HepG2 (cell line): ENCODE data around the gene ATRNL1. TPM values are rescaled to one million over a fixed set of nuclear protein-coding genes. Genes with fewer than 3 reads are reported as not detected.

Source experiments
- ATAC-seq: fragments of 200-7000 bp; cut with Tn5 transposase; 3 replicates; pipeline ENCODE4 v1.9.1; 2020; ENCODE audit warnings: mild to moderate bottlenecking, moderate library complexity
- BruUV-seq: library from RNA; stranded (reverse); fragments of 400-500 nt; replicated peaks from 2 replicates; lab custom pipeline; 2021; lab: Mats Ljungman, UMichigan
- CTCF ChIA-PET: fragments of 300-600 bp; formaldehyde crosslinking; extraction: SDS; loops from one replicate; lab custom pipeline; 2021; ENCODE audit warnings: low total read pairs, inconsistent platforms, low intra/inter-chr PET ratio; lab: Yijun Ruan, JAX
- POLR2A ChIA-PET: fragments of 350-600 bp; sonication (Branson Sonifier 250); formaldehyde crosslinking; loops from one replicate; lab custom pipeline; 2020; ENCODE audit warnings: antibody characterized with exemption, inconsistent platforms; lab: Yijun Ruan, JAX
- DNase-seq: peaks from one replicate; pipeline ENCODE4 v3.0.0-alpha.2; 2015; ENCODE audit warnings: low spot score
- FAIRE-seq: peaks from 3 replicates; lab custom pipeline; 2011; peaks lifted over from hg19 to GRCh38; lab: Jason Lieb, UNC
- H2AFZ ChIP-seq: one replicate; pipeline ENCODE4 v1.6.1; 2011; ENCODE audit warnings: low read length, inconsistent platforms
- H3K27ac ChIP-seq: fragments of 300-600 bp; 3 replicates; pipeline ENCODE4 v1.8.0; 2011; ENCODE audit warnings: mixed run types, mild to moderate bottlenecking, mixed read lengths, low read length, inconsistent platforms; ENCODE audit not compliant: insufficient read depth; ENCODE audit errors: extremely low read length
- H3K27me3 ChIP-seq, 2 experiments: fragments of 200-600 bp in 1 of 2; 2 replicates in 1 of 2; 3 replicates in 1 of 2; pipeline versions ENCODE4 v1.6.0 to v1.8.0; 2011; ENCODE audit warnings: low read length in 2 of 2, mild to moderate bottlenecking in 2 of 2, moderate library complexity in 2 of 2, inconsistent platforms in 1 of 2; ENCODE audit not compliant: insufficient read depth in 2 of 2, control insufficient read depth in 1 of 2
- H3K36me3 ChIP-seq, 2 experiments: fragments of 200-600 bp in 1 of 2; replicated peaks in 1 of 2; 2 replicates in 1 of 2; 3 replicates in 1 of 2; pipeline versions ENCODE4 v1.5.1 to v1.8.0; 2011; ENCODE audit warnings: low read length in 2 of 2, inconsistent platforms in 1 of 2; ENCODE audit not compliant: insufficient read depth in 2 of 2, control insufficient read depth in 1 of 2
- H3K4me1 ChIP-seq: 2 replicates; pipeline ENCODE4 v1.5.1; 2012; ENCODE audit warnings: low read length, inconsistent platforms; ENCODE audit not compliant: insufficient read depth
- H3K4me2 ChIP-seq: 2 replicates; pipeline ENCODE4 v1.6.0; 2011; ENCODE audit warnings: low read depth, low read length, inconsistent platforms
- H3K4me3 ChIP-seq, 3 experiments: fragments of 200-600 bp in 1 of 3; sonication (generic), shearing (Covaris generic) in 1 of 3; replicated peaks in 1 of 3; 2 replicates each; pipeline ENCODE4 v1.5.1; 2011 to 2016; ENCODE audit warnings: low read length in 3 of 3, inconsistent platforms in 2 of 3, low read depth in 2 of 3, mild to moderate bottlenecking in 2 of 3, control low read depth in 1 of 3, mixed read lengths in 1 of 3; ENCODE audit not compliant: insufficient read depth in 1 of 3
- H3K79me2 ChIP-seq: one replicate; pipeline ENCODE4 v1.6.1; 2011; ENCODE audit warnings: low read length, inconsistent platforms; ENCODE audit not compliant: insufficient read depth
- H3K9ac ChIP-seq: 2 replicates; pipeline ENCODE4 v1.6.0; 2011; ENCODE audit warnings: mild to moderate bottlenecking, low read depth, low read length, inconsistent platforms; ENCODE audit not compliant: insufficient read depth
- H3K9me3 ChIP-seq: 2 replicates; pipeline ENCODE4 v1.5.1; 2012; ENCODE audit warnings: mild to moderate bottlenecking, low read length
- H4K20me1 ChIP-seq: 2 replicates; pipeline ENCODE4 v1.6.0; 2011; ENCODE audit warnings: inconsistent platforms, mild to moderate bottlenecking, low read length, moderate library complexity; ENCODE audit not compliant: insufficient read depth
- FOXO1 ChIP-seq: sonication (generic); formaldehyde crosslinking; IDR thresholded peaks from 2 replicates; pipeline ENCODE4 v1.4.0; 2020; ENCODE audit warnings: missing genetic modification reagents
- NFYB ChIP-seq: sonication (generic); formaldehyde crosslinking; IDR thresholded peaks from 2 replicates; pipeline ENCODE4 v1.4.0; 2020; ENCODE audit warnings: missing genetic modification reagents
- RARA ChIP-seq: IDR thresholded peaks from 2 replicates; pipeline ENCODE4 v1.6.1; 2016; ENCODE audit warnings: missing genetic modification reagents, missing compliant biosample characterization
- RFXAP ChIP-seq: sonication (generic); formaldehyde crosslinking; IDR thresholded peaks from 2 replicates; pipeline ENCODE4 v1.4.0; 2020; ENCODE audit warnings: missing genetic modification reagents, borderline replicate concordance
- SOX6 ChIP-seq, 2 experiments: fragments of 450-650 bp in 1 of 2; sonication (generic) in 1 of 2; formaldehyde crosslinking in 1 of 2; IDR thresholded peaks; 2 replicates each; pipeline versions ENCODE4 v1.4.0 to v1.6.1; 2017 to 2020; ENCODE audit warnings: antibody characterized with exemption in 1 of 2, mild to moderate bottlenecking in 1 of 2, missing genetic modification reagents in 1 of 2
- SPEN ChIP-seq: sonication (generic); formaldehyde crosslinking; IDR thresholded peaks from 2 replicates; pipeline ENCODE4 v1.5.1; 2020; ENCODE audit warnings: low read depth, mild to moderate bottlenecking, missing genetic modification reagents
- SRSF1 ChIP-seq: fragments of 200-400 bp; formaldehyde crosslinking; optimal IDR thresholded peaks from 2 replicates; pipeline ENCODE3; 2017; ENCODE audit warnings: mild to moderate bottlenecking, low read depth, low read length, moderate library complexity
- SSRP1 ChIP-seq: IDR thresholded peaks from 2 replicates; pipeline ENCODE4 v1.6.1; 2016; ENCODE audit warnings: control low read depth
- THAP11 ChIP-seq: IDR thresholded peaks from 2 replicates; pipeline ENCODE4 v1.6.1; 2016; ENCODE audit warnings: missing biosample characterization, missing genetic modification reagents
- YEATS2 ChIP-seq: sonication (generic); formaldehyde crosslinking; IDR thresholded peaks from 2 replicates; pipeline ENCODE4 v1.4.0; 2020; ENCODE audit warnings: missing genetic modification reagents, borderline replicate concordance
- ZFP82 ChIP-seq: sonication (generic); formaldehyde crosslinking; IDR thresholded peaks from 2 replicates; pipeline ENCODE4 v1.5.1; 2020; ENCODE audit warnings: mild to moderate bottlenecking, missing genetic modification reagents, borderline replicate concordance
- ZNF124 ChIP-seq: sonication (generic); formaldehyde crosslinking; IDR thresholded peaks from 2 replicates; pipeline ENCODE4 v1.4.0; 2020; ENCODE audit warnings: missing genetic modification reagents
- ZNF232 ChIP-seq: sonication (generic); formaldehyde crosslinking; IDR thresholded peaks from 2 replicates; pipeline ENCODE4 v1.4.0; 2020; ENCODE audit warnings: missing genetic modification reagents, borderline replicate concordance
- ZNF326 ChIP-seq: sonication (generic); formaldehyde crosslinking; IDR thresholded peaks from 2 replicates; pipeline ENCODE4 v1.4.0; 2020; ENCODE audit warnings: missing genetic modification reagents, borderline replicate concordance
- ZNF441 ChIP-seq: sonication (generic); formaldehyde crosslinking; IDR thresholded peaks from 2 replicates; pipeline ENCODE4 v1.7.0; 2021; ENCODE audit warnings: missing genetic modification reagents, borderline replicate concordance
- WGBS: methylation state at CpG from one replicate; pipeline ENCODE4 v1.1.6; 2017; ENCODE audit warnings: low lambda C conversion rate; 5-methylcytosine and 5-hydroxymethylcytosine counted together
- in situ Hi-C: cut with HindIII; loops from 2 replicates; pipeline ENCODE4 v1.10.0; 2017; ENCODE audit warnings: low pct_unique_long_range_greater_than_20kb; ENCODE audit not compliant: extremely low pct_ligation_motif_present
- intact Hi-C: fragments of 100-400 bp; cut with micrococcal nuclease; formaldehyde crosslinking; loops from one replicate; pipeline ENCODE4 v1.10.0; 2022; ENCODE audit not compliant: unreplicated experiment
- polyA plus RNA-seq, 8 experiments: library from polyadenylated mRNA; depleted of rRNA in 3 of 8; stranded (reverse) in 7 of 8; unstranded in 1 of 8; fragments of >200 nt; fragmentation: Illumina TruSeq in 4 of 8; extraction: Trizol in 4 of 8; gene quantifications; 2 replicates each; pipeline versions ENCODE4 v1.2.1 to v1.2.3, GENCODE V29; 2011 to 2016; ENCODE audit warnings: low read depth in 4 of 8, missing spikeins in 1 of 8, mixed read lengths in 1 of 8; ENCODE audit not compliant: insufficient read depth in 1 of 8
- total RNA-seq, 5 experiments: library from RNA; depleted of rRNA; stranded (reverse); fragments of >200 nt; fragmentation: Illumina TruSeq; extraction: Trizol; gene quantifications; 2 replicates each; pipeline ENCODE4 v1.2.3, GENCODE V29; 2016; ENCODE audit warnings: low read depth in 1 of 5
- TF ChIP-seq, protein P1 (sequence below): IDR thresholded peaks from 2 replicates; pipeline ENCODE4 v1.6.1; 2012; ENCODE audit warnings: low read length, improper control_type of control experiment
- TF ChIP-seq, protein P2 (sequence below), 2 experiments: IDR thresholded peaks; 2 replicates each; pipeline ENCODE4 v1.6.1; 2011 to 2012; ENCODE audit warnings: low read length in 2 of 2, borderline replicate concordance in 1 of 2, low read depth in 1 of 2, mild to moderate bottlenecking in 1 of 2, moderate library complexity in 1 of 2
- TF ChIP-seq, protein P3 (sequence below): sonication (generic); formaldehyde crosslinking; IDR thresholded peaks from 2 replicates; pipeline ENCODE4 v1.4.0; 2020; ENCODE audit warnings: missing genetic modification reagents; ENCODE audit errors: not compliant biosample characterization

ATRNL1 gene
- total and polyA plus RNA-seq, 2 of the 13 experiments (the other 11 are each of a cell fraction or from before 2014, with no cell fraction given) = 0.04 TPM; not detected in 1

DNA sequence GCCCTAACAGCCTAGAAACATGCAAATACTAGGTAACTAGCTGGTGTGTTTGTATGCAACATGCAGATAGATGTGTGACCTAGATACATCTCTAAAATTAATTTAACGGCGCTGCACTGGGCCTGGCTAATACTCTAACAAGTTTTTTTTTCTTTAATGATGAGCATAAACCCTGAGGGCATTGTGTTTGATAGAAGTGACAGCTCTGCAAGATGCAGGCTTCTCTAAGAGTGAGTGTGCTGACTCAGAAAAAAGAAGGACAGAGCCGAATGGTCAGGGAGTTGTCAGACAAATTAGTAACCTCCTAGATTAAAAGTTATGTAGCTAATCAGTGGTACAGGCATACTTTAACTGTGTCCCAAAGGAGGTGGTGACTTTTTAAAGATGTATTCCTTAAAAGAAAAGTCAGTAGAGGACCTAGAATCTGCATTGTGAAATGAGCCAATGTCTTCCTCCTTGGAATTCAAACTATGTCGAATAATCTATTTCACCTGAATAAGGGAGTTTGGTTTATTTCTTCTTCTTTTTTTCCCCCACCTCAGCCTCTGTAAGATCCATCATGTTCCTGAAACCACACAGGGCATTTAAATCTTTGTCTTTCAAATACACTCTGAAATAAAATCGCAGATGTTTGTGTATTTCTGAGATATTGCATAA, 864.7 kb downstream of the ATRNL1 start:
- 15% methylated on average over 5 of the region's 5 CpGs for WGBS
- ATAC-seq = no peak
- Histone ChIP-seq H4K20me1 (no peaks in the 10 kb centered on the region), H3K9me3 (no peaks in the 10 kb centered on the region), H3K4me2 (no peak overlapping the region), H3K9ac (no peak overlapping the region), H3K27ac (no peak overlapping the region), H3K4me1 (no peaks in the 10 kb centered on the region), H3K4me3 (no peak overlapping the region), H2AFZ (no peak overlapping the region), H3K36me3 (no peaks in the 10 kb centered on the region), H3K79me2 (no peaks in the 10 kb centered on the region), H3K27me3 (no peaks in the 10 kb centered on the region)
- intact Hi-C loops (no loop called here), in situ Hi-C loops (no loop called here)
- ChIA-PET CTCF (no interaction called here), POLR2A (no interaction called here)
- no peak for FAIRE-seq
- no TSS peak for BruUV-seq
- DNase-seq = no peak
- TF ChIP-seq, protein P1, sequence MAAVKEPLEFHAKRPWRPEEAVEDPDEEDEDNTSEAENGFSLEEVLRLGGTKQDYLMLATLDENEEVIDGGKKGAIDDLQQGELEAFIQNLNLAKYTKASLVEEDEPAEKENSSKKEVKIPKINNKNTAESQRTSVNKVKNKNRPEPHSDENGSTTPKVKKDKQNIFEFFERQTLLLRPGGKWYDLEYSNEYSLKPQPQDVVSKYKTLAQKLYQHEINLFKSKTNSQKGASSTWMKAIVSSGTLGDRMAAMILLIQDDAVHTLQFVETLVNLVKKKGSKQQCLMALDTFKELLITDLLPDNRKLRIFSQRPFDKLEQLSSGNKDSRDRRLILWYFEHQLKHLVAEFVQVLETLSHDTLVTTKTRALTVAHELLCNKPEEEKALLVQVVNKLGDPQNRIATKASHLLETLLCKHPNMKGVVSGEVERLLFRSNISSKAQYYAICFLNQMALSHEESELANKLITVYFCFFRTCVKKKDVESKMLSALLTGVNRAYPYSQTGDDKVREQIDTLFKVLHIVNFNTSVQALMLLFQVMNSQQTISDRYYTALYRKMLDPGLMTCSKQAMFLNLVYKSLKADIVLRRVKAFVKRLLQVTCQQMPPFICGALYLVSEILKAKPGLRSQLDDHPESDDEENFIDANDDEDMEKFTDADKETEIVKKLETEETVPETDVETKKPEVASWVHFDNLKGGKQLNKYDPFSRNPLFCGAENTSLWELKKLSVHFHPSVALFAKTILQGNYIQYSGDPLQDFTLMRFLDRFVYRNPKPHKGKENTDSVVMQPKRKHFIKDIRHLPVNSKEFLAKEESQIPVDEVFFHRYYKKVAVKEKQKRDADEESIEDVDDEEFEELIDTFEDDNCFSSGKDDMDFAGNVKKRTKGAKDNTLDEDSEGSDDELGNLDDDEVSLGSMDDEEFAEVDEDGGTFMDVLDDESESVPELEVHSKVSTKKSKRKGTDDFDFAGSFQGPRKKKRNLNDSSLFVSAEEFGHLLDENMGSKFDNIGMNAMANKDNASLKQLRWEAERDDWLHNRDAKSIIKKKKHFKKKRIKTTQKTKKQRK = no peak
- no peak for TF ChIP-seq RFXAP (CRISPR knock-in tag)
- TF ChIP-seq ZNF124 = no peak
- no peak for TF ChIP-seq ZNF441
- TF ChIP-seq SSRP1 (CRISPR knock-in tag) = no peak
- no peak for TF ChIP-seq RARA (CRISPR knock-in tag)
- TF ChIP-seq ZNF326 (CRISPR knock-in tag) = no peak
- TF ChIP-seq FOXO1 (CRISPR knock-in tag) = no peak
- TF ChIP-seq, protein P2, sequence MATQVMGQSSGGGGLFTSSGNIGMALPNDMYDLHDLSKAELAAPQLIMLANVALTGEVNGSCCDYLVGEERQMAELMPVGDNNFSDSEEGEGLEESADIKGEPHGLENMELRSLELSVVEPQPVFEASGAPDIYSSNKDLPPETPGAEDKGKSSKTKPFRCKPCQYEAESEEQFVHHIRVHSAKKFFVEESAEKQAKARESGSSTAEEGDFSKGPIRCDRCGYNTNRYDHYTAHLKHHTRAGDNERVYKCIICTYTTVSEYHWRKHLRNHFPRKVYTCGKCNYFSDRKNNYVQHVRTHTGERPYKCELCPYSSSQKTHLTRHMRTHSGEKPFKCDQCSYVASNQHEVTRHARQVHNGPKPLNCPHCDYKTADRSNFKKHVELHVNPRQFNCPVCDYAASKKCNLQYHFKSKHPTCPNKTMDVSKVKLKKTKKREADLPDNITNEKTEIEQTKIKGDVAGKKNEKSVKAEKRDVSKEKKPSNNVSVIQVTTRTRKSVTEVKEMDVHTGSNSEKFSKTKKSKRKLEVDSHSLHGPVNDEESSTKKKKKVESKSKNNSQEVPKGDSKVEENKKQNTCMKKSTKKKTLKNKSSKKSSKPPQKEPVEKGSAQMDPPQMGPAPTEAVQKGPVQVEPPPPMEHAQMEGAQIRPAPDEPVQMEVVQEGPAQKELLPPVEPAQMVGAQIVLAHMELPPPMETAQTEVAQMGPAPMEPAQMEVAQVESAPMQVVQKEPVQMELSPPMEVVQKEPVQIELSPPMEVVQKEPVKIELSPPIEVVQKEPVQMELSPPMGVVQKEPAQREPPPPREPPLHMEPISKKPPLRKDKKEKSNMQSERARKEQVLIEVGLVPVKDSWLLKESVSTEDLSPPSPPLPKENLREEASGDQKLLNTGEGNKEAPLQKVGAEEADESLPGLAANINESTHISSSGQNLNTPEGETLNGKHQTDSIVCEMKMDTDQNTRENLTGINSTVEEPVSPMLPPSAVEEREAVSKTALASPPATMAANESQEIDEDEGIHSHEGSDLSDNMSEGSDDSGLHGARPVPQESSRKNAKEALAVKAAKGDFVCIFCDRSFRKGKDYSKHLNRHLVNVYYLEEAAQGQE (IDR thresholded peaks at IDR 0.05; ENCODE audit: borderline replicate concordance in 1 of 2, low read depth in 1 of 2, low read length in 2 of 2) = no peak
- no peak for TF ChIP-seq THAP11 (CRISPR knock-in tag)
- TF ChIP-seq NFYB (CRISPR knock-in tag) = no peak
- TF ChIP-seq, protein P3, sequence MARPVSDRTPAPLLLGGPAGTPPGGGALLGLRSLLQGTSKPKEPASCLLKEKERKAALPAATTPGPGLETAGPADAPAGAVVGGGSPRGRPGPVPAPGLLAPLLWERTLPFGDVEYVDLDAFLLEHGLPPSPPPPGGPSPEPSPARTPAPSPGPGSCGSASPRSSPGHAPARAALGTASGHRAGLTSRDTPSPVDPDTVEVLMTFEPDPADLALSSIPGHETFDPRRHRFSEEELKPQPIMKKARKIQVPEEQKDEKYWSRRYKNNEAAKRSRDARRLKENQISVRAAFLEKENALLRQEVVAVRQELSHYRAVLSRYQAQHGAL = no peak
- TF ChIP-seq SPEN (CRISPR knock-in tag) = no peak
- no peak for TF ChIP-seq ZFP82 (CRISPR knock-in tag)
- TF ChIP-seq SRSF1 = no peak
- TF ChIP-seq SOX6 (IDR thresholded peaks at IDR 0.05) = no peak
- TF ChIP-seq SOX6 (CRISPR knock-in tag; IDR thresholded peaks at IDR 0.05) = no peak
- no peak for TF ChIP-seq ZNF232 (CRISPR knock-in tag)
- TF ChIP-seq YEATS2 (CRISPR knock-in tag) = no peak
